H1 (cell line): Measurements from ENCODE around the gene TBC1D4. TPM values are rescaled to one million over a fixed set of nuclear protein-coding genes. Genes with fewer than 3 reads are reported as not detected.

ENCODE experiments used
- CHD2 ChIP-seq: IDR thresholded peaks from 2 replicates; pipeline ENCODE4 v1.6.1; 2012; ENCODE audit warnings: low read length, improper control_type of control experiment
- CHD7 ChIP-seq: fragments of 300-600 bp; sonication (generic); IDR thresholded peaks from 2 replicates; pipeline ENCODE4 v1.7.1; 2012; ENCODE audit warnings: low read length, moderate library complexity, mild to moderate bottlenecking, inconsistent platforms; ENCODE audit not compliant: insufficient replicate concordance
- EP300 ChIP-seq, 2 experiments: IDR thresholded peaks; 1 replicate in 1 of 2; 2 replicates in 1 of 2; pipeline ENCODE4 v1.6.1; 2011 to 2012; ENCODE audit warnings: low read depth in 2 of 2, low read length in 2 of 2, mild to moderate bottlenecking in 2 of 2, borderline replicate concordance in 1 of 2, inconsistent platforms in 1 of 2, moderate library complexity in 1 of 2
- MAX ChIP-seq: IDR thresholded peaks from 2 replicates; pipeline ENCODE4 v1.6.1; 2012; ENCODE audit warnings: inconsistent platforms
- NRF1 ChIP-seq: IDR thresholded peaks from 2 replicates; pipeline ENCODE4 v1.6.1; 2011; ENCODE audit warnings: mild to moderate bottlenecking, low read depth, low read length, improper control_type of control experiment
- POLR2A ChIP-seq, 2 experiments: IDR thresholded peaks; 1 replicate in 1 of 2; 2 replicates in 1 of 2; pipeline ENCODE4 v1.6.1; 2011; ENCODE audit warnings: low read depth in 2 of 2, low read length in 2 of 2, mild to moderate bottlenecking in 2 of 2; ENCODE audit errors: control extremely low read depth in 1 of 2
- RXRA ChIP-seq: IDR thresholded peaks from 2 replicates; pipeline ENCODE4 v1.6.1; 2011; ENCODE audit warnings: low read depth, mild to moderate bottlenecking, low read length, moderate library complexity; ENCODE audit not compliant: insufficient read depth
- USF2 ChIP-seq: IDR thresholded peaks from 2 replicates; pipeline ENCODE4 v1.6.1; 2011; ENCODE audit warnings: low read length, improper control_type of control experiment
- polyA plus RNA-seq, 7 experiments: library from polyadenylated mRNA; depleted of rRNA in 3 of 7; stranded (reverse) in 5 of 7; unstranded in 2 of 7; fragments of >200 nt in 5 of 7; fragments of 200-250 nt in 2 of 7; gene quantifications; 1 replicate in 5 of 7; 2 replicates in 1 of 7; 4 replicates in 1 of 7; pipeline versions ENCODE4 v1.2.1 to v1.2.3, GENCODE V29; 2011 to 2013; ENCODE audit warnings: missing spikeins in 2 of 7, mixed read lengths in 2 of 7
- total RNA-seq: library from RNA; stranded (reverse); fragmentation: NEBNext Ultra II Directional; extraction: Animal tissue kit (Norgen Biotek cat#: 25700); gene quantifications from 2 replicates; pipeline ENCODE4 v1.2.1, GENCODE V29; 2021

Gene TBC1D4
- total and polyA plus RNA-seq, 2 of the 8 experiments (the other 6 are each of a cell fraction or from before 2014, with no cell fraction given): 16.7 to 39.0 TPM

GRCh38 chr13:75400775-75401174 is 81.2 kb downstream of the TBC1D4 start (continued):
- TF ChIP-seq CHD7 (no peak), NRF1 (no peak), USF2 (no peak), POLR2A (IDR thresholded peaks at IDR 0.05; ENCODE audit: control extremely low read depth in 1 of 2, low read depth in 2 of 2, low read length in 2 of 2) (no peak), MAX (no peak), RXRA (no peak), EP300 (IDR thresholded peaks at IDR 0.05; ENCODE audit: borderline replicate concordance in 1 of 2, low read depth in 2 of 2, low read length in 2 of 2) (no peak), CHD2 (no peak)
